GM19023 (cell line): ENCODE results near the gene MPRIP.

ENCODE experiments used
- ATAC-seq: cut with Tn5 transposase; IDR thresholded peaks from one replicate; pipeline ENCODE4 v1.9.1; 2021; ENCODE audit warnings: mild to moderate bottlenecking, moderate library complexity; ENCODE audit not compliant: unreplicated experiment

The MPRIP gene

DNA sequence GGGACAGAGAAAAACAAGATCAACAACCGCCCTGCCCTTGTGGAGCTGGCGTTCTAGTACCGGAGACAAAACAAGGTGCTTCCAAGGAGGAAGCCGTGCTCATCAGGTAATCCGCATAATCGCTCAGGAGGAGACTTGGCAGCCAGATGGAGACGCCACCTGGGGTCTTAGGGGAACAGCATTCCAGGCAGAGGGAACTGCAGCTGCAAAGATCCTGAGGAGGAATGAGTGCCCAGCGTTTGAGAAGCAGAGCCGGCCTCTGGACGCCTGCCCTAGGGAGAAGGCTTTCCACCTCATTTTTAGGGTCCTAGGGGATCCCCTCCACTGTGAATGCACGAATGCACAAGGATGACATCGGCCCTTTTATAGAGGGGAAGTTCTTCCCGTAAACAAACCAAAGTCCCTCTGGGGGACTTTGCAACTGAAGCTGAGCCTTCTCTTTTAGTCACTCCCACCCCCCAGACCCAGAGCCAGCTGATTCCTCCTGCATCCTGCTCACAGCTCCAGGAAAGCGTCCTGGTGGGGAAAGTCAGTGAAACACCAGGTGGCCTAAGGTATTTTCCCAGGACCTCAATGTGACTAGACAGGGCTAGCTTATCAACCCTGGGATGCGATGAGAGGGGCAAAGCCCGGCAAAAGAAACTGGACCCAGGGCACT is 13.2 kb upstream of the MPRIP start:
- no peak for ATAC-seq

DNA sequence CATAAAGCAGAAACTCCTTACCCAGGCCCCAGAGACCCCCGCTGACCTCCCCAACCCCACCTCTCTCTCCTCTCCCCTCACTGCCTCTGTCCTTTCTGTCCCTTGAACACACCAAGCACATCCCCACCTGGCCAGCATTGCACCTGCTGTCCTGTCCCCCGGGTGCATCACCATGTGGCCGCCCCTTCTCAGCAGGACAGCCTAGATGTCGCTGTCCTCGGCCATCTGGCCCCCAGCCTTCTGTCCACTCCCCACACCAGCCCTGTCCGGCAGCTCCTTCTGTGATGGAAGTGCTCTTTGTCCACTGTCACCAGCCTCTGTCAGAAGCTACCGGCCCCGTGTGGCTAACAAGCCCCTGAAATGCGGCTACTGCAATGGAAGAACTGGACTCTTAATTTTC is 12.3 kb upstream of the MPRIP start:
- ATAC-seq = no peak

DNA sequence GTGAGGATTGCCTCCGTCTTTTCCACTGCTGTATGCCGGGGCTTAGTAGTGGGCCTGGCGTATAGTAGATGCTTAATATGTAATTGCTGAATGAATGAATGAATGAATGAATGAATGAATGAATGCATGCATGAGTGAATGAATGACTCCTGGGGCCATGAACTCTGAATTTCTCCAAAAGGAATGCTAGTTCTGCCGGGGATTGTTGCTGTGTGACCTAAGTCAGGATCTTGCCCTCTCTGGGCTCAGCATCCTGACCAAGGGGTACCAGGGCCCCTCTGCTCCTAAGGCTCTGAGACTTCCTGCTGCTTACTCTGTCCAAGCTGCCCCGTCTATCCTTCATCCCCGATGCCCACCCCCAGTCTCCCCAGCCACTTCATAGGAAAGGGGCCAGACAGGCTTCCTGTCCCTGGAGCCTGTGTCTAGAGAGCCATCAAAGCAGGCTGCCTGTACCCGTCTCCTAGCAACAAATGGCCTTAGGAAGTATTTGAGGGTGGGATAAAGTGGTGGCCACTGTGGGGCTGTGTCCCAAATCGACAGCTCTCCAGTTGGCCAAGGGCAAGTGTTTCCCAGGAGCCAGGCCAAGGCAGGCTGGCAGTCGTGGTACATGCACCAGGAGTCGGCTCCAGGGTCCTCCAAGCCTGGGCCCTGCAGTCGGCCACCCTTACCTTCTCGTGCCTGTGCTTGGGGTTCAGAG is 11.6 kb upstream of the MPRIP start:
- ATAC-seq = no peak

DNA sequence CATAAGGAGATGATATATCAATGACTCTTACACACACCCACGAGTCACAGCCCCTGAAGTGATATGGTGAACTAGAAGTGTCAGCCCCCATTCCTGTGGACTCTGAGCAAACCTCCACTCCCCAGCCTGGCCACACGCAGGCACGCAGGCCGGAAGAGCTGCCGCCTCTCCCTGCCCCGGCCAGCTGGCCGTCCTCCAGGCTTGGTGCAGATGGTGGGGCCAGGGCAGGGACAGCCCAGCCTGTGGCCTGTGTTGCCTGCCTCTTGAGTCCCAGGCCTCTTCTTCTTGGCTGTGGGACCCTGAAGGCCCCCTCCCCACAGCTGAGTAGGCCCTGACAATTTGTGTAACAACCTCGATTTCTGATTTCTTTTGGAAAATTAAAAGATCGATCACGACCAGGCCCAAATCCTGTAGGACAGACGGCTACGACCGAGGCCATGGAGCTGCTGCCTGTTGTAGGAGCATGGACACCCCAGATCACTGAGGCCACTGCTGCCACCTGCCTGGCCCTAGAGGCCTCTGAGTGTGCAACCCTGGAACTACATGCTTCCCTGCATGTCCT is 10.0 kb upstream of the MPRIP start:
- no peak for ATAC-seq

DNA sequence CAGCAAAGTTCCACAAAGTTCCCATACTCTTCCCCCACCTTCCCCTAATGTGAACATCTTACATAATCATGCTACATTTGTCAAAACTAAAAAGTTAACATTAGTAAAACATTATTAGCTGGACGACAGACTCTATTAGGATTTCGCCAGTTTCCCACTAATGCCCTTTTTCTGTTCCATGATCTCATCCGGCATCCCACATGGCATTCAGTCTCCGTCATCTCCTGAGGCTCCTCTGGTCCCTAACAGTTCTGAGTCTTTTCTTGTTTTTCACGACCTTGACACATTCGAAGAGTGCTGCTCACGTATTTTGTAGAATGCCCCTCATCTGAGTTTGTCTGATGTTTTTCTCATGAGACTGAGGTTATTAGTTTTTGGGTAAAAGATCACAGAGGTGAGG is 8.8 kb upstream of the MPRIP start:
- ATAC-seq = no peak

DNA sequence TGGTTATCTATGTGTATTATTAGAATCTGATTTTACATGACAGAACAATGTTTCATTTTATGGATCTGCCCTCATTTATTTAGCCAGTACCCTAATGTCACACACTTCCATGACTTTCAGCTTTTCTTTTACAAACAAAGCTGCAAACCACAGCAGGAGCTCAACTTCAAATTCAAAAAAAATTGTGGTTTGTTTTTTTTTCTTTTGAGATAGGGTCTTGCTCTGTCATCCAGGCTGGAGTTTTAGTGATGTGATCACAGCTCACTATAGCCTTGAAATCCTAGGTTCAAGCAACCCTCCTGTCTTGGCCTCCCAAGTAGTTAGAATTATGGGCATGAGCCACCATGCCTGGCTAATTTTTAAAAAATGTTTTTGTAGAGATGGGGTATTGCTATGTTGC is 8.2 kb upstream of the MPRIP start:
- no peak for ATAC-seq

DNA sequence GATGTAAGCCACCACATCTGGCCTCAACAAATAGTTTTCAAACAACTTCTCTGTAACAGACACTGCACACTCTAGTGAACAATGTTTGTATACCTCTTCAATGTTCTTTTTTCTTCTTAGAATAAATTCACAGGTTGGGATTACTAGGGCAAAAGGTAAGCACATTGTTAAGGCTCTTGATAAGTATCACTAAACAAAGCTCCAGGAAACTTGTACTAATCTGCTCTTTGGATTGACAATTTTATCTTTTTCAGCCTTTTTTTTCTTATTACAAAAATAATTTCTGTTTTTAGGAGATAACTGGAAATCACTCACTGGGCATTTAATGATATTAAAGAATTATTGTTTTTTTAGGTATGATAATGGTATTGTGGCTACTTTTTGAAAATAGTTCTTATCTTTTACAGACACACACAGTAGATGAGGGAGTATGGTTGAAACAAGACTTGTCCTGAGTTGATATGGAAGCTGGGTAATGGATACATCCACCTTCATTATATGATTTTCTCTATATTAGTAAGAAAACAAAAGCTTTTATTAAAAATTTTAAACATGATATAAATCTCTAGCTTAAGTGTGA is 7.7 kb upstream of the MPRIP start:
- no peak for ATAC-seq

DNA sequence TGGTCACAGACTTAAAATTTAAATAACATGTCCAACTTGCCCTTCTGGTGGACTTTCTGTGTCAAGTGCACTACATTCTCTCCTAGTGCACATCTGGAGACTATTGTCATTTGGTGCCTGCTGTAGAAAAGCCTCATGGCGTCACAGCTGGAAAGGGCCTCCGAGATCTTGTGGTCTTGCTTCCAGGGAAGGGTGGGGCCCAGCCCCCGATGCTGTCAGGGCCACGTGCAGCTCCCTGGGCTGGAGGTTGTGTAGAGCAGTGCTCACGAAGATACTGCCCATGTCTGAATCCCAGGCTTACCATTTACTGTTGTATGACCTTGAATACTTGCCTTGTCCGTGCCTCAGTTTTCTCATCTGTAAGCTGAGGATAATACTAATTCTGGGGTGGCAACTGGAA is 6.8 kb upstream of the MPRIP start:
- no peak for ATAC-seq

DNA sequence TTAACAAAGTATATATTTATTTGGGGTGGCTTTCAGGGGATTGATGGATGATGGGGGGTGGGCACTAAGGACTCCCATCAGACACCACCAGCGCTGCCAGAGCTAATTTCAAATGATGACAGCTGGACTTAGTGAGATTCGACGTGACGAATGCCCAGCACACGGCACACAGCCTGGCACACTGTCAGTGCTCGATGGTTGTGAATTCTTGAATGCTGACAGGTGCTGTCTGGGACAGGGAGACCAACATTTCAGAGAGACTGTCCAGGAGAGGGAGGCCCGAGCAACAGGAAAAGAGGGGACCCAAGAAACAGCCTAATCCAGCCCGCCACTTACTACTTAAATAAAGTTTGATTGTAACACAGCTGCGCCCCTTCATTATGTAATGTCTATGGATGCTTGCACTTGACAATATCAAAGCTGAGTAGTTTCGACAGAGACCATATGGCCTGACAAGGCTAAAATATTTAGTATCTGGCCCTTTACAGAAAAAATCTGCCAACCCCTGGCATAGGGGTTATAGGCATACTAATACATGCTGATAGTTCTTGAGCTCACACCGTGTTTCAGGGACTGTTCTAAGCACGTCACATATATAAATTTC is 6.2 kb upstream of the MPRIP start:
- ATAC-seq = no peak

DNA sequence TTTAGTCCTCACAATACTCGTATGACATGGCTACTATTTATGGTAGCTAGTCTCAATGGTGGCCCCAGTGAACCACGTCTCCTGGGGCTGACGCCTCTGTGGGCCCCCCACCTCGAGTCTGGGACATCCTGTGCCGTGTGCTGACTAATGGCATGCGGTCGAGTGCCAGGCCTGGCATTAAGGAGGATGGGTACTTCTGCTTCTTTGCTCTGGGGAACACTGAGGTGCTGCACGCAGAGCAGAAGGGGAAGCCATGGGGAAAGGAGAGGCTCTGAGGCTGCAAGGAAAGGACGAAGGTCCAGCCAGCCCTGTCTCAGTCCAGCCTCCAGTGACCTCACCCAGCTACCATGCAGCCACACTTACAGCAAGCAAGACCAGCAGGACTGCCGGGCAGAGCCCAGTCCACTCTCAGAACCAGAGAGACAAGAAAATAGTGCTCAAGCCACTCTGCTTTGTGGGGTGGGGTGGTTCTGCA is 5.7 kb upstream of the MPRIP start:
- ATAC-seq = no peak

DNA sequence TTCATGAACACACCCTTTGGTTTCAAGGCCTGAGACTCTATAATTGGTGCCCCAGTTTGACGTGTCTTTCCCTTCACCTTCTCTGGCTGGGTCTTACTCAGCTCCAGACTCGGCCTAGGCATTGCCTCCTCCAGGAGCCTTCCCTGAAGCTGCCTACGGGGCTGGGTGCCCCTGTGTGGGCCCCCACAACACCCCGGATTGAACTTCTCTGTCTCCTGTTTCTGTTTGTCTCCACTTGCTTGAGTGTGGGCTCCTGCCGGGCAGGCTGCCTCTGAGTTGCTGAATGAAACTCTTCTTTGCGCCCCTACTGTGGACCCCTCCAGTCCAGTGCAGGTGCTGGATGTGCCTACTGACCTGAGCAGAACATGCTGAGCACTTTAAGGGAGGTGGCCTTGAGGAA is 2.3 kb upstream of the MPRIP start:
- ATAC-seq = no peak

DNA sequence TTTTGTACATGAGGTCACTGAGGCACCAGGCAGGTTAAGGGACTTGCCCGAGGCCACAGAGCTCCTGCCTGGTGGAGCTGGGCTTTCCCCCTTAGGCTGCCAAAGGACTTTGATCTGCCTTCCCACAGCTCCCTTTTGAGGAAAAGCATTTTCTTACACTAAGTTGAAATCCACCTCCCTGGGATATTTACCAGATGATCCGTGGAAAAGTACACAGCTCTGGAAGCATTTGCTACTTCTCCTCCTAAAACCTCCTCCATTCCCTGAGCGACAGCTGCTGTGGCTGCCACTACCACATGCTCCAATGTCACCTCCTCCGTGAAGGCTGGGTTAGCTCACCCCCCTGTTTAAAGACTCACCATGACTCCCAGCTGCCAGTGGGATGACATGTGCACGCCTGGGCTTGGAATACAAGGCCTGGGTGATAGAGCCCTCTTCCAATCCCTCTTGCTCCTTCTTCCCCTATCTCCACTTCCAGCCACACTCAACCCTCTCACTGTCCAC is 1.2 kb upstream of the MPRIP start:
- ATAC-seq = no peak

DNA sequence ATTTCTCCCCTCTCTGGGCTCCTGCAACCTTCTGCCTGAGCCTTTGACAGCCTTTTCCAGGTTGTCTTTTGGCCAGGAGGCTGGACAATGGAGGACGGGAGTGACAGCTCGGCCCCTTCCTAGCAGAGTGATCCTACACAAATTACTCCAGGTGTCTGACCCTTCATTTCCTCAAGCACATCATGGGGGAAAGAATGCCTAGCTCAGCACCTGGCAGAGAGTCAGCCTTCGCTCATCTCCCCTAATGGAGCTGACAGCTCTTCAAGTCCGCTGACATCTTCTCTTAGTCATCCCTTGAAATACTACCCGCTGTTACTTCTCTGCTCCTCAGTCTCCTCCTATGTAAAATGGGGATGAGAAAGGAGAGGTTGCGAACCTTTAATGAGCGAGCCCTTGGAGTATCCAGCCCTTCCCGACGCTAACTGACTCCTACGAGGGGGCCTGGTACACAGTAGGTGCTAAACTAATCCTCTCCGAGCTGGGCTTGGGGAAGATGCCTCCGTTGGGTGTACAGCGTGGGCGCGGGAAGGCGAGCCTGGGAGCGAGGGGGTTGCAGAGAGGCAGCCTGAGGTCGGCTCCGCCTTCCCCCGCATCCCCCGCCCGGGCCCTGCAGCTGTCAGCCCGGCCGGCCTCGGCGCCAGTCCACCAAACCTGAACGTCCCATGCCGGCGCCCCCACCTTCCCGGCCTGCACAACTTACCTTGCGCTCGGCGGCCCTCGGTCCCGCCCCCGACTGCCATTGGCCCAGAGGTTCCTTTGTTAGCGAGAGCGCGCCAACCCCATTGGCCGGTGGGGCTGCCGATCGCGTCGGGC is 480 bp upstream of the MPRIP start:
- peak; percentile 95 for ATAC-seq

DNA sequence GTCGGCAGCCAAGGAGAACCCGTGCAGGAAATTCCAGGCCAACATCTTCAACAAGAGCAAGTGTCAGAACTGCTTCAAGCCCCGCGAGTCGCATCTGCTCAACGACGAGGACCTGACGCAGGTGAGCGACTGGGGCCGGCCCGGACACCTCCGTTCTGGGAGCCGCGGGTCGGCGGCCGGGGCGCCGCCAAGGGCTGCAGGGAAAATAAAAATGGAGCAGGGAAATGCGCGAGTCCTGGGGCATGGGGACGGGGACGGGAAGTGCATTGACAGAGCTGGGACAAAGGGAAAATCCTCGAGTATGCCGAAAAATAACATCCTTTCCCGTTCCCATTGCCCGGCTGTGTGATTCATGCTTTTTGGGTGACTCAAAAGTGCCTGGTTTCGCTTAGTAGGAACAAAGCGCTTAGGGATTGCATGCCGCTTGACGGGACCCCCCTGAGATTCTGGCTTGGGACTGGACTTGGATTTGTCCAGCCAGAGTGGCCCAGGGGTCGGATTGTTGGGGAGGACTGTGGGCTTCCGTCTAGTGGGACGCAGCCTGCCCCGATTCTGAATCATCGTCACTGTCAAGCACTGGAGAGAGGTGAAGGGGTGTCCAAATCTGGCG is 699 bp downstream of the MPRIP start:
- no peak for ATAC-seq

DNA sequence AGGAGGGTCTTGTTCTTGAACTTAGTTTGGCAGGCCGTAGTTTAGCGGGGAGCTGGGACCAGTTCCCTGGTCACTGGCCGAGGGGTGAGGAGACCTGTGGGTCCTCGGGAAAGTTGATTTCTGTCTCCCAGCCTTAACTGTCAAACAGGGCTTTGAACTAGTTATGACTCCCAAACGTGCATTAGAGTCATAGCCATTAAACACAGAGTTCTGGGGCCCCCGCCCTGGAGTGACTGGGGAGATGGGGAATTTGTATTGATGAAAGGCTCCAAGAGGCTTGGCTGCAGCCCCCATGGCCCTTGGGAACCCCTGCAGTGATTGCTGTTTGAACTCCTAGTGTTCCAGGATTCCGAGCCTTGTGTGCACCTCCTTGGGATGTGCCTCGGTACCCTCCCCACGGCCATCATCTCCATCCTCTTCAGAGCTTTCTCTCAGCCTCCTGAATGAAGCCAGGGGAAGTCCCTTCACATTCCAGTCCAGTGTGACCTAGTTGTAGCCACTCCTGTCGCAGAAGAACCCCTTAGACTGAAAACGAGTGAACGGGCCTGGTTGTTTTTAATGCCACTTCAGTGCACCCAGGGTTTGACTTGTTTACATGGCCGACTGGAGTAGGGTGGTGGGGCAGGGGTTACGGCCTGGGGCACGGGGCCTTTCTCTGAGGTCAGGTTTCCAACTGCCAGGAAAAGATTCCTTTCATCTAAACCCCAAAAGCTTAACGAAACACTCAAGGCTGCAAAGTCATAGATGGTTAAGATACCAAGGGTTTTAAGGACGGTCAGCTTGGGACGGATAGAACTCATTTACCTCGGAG is 1.4 kb downstream of the MPRIP start:
- no peak for ATAC-seq

DNA sequence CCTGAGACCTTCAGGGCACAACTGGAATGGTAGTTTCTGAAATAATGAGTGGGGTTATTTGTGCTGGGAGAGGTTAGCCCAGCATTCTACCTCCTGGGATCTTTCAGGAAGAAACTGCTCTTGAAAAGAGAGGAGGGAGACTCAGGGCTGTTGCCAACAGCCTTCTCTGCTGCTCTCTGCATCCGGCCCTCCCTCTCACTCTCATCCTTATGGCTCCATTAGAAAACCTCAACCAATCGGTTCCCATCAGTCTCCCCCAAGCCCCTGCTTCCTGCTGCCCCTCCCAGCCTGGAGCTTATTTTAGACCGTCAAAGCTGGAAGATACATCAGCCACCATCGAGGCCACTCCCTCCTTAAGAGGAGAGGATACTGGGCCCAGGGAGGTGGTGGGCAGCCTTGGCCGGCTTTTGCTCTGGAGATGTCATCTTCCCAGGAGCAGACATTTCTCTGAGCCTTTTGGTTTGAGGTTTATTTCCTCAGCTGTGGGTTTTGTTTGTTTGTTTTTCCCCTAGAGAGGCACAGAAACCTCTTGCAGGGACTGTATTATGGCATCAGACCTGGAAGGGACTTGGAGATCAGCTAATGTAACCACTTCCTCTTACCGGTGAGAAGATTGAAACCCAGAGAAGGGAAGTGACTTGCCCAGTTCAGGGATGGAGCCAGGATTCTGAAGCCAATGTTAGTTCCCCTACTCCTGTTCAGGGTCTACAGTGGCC is 2.7 kb downstream of the MPRIP start:
- ATAC-seq = no peak

DNA sequence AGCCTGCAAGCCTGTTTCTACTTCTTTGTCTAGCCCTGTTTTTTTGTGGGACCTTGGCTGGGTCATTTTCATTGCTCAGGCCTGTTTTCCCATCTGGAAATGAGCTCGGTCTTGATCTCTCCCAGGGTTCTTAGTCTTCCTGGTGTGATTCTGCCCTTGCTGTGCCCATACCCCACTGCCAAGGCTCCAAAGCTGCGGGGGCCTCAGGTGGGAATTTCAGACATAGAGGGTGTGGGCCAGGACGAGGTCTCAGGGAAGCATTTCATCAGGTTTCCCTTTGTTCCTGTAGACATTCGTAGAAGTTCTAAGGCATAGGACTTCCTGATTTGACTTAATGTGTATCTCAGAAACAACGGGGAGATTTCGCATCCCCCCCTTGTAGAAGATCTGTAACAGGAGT is 5.8 kb downstream of the MPRIP start:
- no peak for ATAC-seq
